HFFc6 (cell line): ENCODE measurements around the gene LEPR. TPM values are rescaled to one million over a fixed set of nuclear protein-coding genes. Genes with fewer than 3 reads are reported as not detected.

ENCODE experiments used
- DNase-seq: peaks from one replicate; pipeline ENCODE4 v3.0.0-alpha.2; 2018
- H3K27ac Mint-ChIP-seq: 2 replicates; pipeline ENCODE4 v1.8.0; 2020; ENCODE audit warnings: mild to moderate bottlenecking, mixed read lengths
- H3K27me3 Mint-ChIP-seq: 2 replicates; pipeline ENCODE4 v1.8.0; 2021; ENCODE audit warnings: mild to moderate bottlenecking, moderate library complexity, mixed read lengths; ENCODE audit not compliant: insufficient read depth
- H3K36me3 Mint-ChIP-seq: 2 replicates; pipeline ENCODE4 v1.8.0; 2021; ENCODE audit warnings: low read depth, mixed read lengths
- H3K4me1 Mint-ChIP-seq: 2 replicates; pipeline ENCODE4 v1.8.0; 2020; ENCODE audit warnings: low read depth, mixed read lengths
- H3K4me3 Mint-ChIP-seq: 2 replicates; pipeline ENCODE4 v1.8.0; 2020; ENCODE audit warnings: mild to moderate bottlenecking, moderate library complexity, mixed read lengths
- H3K9me3 Mint-ChIP-seq: 2 replicates; pipeline ENCODE4 v1.8.0; 2020; ENCODE audit warnings: mild to moderate bottlenecking, mixed read lengths
- CTCF ChIP-seq: fragments of 200-600 bp; sonication (generic); IDR thresholded peaks from 2 replicates; pipeline ENCODE4 v1.5.0; 2021; ENCODE audit warnings: antibody characterized with exemption, mild to moderate bottlenecking
- long read RNA-seq: library from polyadenylated mRNA; unstranded; transcript quantifications from one replicate; pipeline ENCODE4 v2.0.0, GENCODE V29; 2019
- total RNA-seq, 6 experiments: library from RNA; stranded (reverse); fragmentation: NEBNext Ultra II Directional; extraction: Animal tissue kit (Norgen Biotek cat#: 25700); gene quantifications; 2 replicates in 1 of 6; 3 replicates in 5 of 6; pipeline ENCODE4 v1.2.3, GENCODE V29; 2021

Gene LEPR, protein sequence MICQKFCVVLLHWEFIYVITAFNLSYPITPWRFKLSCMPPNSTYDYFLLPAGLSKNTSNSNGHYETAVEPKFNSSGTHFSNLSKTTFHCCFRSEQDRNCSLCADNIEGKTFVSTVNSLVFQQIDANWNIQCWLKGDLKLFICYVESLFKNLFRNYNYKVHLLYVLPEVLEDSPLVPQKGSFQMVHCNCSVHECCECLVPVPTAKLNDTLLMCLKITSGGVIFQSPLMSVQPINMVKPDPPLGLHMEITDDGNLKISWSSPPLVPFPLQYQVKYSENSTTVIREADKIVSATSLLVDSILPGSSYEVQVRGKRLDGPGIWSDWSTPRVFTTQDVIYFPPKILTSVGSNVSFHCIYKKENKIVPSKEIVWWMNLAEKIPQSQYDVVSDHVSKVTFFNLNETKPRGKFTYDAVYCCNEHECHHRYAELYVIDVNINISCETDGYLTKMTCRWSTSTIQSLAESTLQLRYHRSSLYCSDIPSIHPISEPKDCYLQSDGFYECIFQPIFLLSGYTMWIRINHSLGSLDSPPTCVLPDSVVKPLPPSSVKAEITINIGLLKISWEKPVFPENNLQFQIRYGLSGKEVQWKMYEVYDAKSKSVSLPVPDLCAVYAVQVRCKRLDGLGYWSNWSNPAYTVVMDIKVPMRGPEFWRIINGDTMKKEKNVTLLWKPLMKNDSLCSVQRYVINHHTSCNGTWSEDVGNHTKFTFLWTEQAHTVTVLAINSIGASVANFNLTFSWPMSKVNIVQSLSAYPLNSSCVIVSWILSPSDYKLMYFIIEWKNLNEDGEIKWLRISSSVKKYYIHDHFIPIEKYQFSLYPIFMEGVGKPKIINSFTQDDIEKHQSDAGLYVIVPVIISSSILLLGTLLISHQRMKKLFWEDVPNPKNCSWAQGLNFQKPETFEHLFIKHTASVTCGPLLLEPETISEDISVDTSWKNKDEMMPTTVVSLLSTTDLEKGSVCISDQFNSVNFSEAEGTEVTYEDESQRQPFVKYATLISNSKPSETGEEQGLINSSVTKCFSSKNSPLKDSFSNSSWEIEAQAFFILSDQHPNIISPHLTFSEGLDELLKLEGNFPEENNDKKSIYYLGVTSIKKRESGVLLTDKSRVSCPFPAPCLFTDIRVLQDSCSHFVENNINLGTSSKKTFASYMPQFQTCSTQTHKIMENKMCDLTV
- 10 to 100 TPM; 13.5 to 24.8 (median 15.4) TPM for total RNA-seq
- long read RNA-seq, full-length matches to known transcripts = 5 of 49 reads
- long read RNA-seq, partial matches to known transcripts = 6 of 49 reads
- long read RNA-seq, other reads (novel, unspliced or antisense) = 38 of 49 reads

GRCh38 chr1:65420590-65421350 is at the start of gene LEPR, which contains the start of gene LEPROT:
Gene LEPR, plus strand, starts transcription at chr1:65420668. Its CDS starts 144,898 bp downstream, at chr1:65565566.
Gene LEPROT, plus strand, starts transcription at chr1:65420668. Its CDS starts 57 bp downstream, at chr1:65420725.
- H3K4me1 Mint-ChIP-seq = peaks cover 30% of the 10 kb centered on the region
- H3K4me3 Mint-ChIP-seq = peak within 1 kb of the TSS; percentile 88
- no peak for TF ChIP-seq CTCF
- no peaks in the 10 kb centered on the region for H3K9me3 Mint-ChIP-seq
- H3K27ac Mint-ChIP-seq = peak within 1 kb of the TSS; percentile 96
- no peak for DNase-seq
- H3K36me3 Mint-ChIP-seq = peaks cover 7% of the 10 kb centered on the region
- H3K27me3 Mint-ChIP-seq = no peaks in the 10 kb centered on the region; the same call in none of the 2 replicates

DNA sequence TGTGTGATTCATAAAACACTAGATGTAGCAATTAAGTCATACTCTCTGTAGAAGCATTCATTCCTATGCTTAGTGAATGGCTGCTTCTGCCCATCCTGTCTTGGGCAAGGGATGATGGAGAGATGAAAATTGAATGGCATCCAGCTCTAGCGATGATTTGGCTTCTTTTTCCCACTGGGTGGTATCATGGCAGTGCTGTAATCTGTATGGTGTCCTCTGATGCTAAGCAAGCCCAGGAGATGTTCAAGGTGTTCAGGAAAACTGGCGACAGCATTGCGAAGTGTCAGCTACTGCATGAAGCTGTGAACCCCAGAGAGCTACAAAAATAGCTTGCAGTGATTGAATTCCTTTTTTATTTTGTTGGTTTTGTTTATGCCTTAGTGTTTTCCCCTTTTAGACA is 48.9 kb upstream of the LEPR start:
- no peaks in the 10 kb centered on the region for H3K27me3 Mint-ChIP-seq
- H3K9me3 Mint-ChIP-seq = no peaks in the 10 kb centered on the region
- TF ChIP-seq CTCF = no peak
- no peak overlapping the region for H3K27ac Mint-ChIP-seq
- peaks cover 19% of the 10 kb centered on the region for H3K4me1 Mint-ChIP-seq
- DNase-seq = no peak
- H3K36me3 Mint-ChIP-seq = peaks cover 5% of the 10 kb centered on the region
- no peak overlapping the region for H3K4me3 Mint-ChIP-seq

DNA sequence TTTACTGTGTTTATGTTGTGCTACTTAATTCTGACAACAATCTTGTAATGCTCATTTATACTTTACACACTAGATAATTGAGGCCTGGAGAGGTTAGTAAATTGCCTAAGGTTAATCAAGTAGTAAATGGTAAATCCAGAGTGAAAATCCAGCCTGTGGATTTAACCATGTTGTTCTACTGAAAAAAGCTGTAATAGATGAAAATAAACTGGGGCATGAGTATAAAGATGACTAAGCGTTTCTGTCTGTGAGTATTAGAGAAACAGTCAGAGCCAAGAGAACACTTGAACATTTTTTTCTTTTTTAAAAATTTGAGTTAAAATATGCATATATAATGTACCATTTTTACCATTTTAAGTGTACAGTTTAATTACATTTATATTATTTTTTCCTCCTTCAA is 47.9 kb upstream of the LEPR start:
- H3K27ac Mint-ChIP-seq = peak overlapping the region; percentile 64
- no peak for DNase-seq

GRCh38 chr1:65377496-65378246 is 42.8 kb upstream of the LEPR start:
- Mint-ChIP-seq H3K9me3 (no peaks in the 10 kb centered on the region), H3K4me3 (no peak overlapping the region), H3K36me3 (peaks cover 16% of the 10 kb centered on the region), H3K27ac (no peak overlapping the region), H3K4me1 (peaks cover 8% of the 10 kb centered on the region), H3K27me3 (peaks cover 1% of the 10 kb centered on the region; the same call in 1 of the 2 replicates)
- no peak for TF ChIP-seq CTCF
- no peak for DNase-seq

More for the DNA sequence above, 47.9 kb upstream of the LEPR start:
- no peaks in the 10 kb centered on the region for H3K9me3 Mint-ChIP-seq
- no peak for TF ChIP-seq CTCF
- H3K27me3 Mint-ChIP-seq = no peaks in the 10 kb centered on the region
- peaks cover 19% of the 10 kb centered on the region for H3K4me1 Mint-ChIP-seq
- peaks cover 5% of the 10 kb centered on the region for H3K36me3 Mint-ChIP-seq
- no peak overlapping the region for H3K4me3 Mint-ChIP-seq
